Heart left ventricle (tissue), 16 donors: ENCODE measurements around the gene TREM2. TPM values are rescaled to one million over a fixed set of nuclear protein-coding genes. Genes with fewer than 3 reads are reported as not detected.

Experiments used
- ATAC-seq, 4 donors: fragments of 200-7000 bp; cut with Tn5 transposase; one replicate each; pipeline ENCODE4 v1.9.1; 2020 to 2022; ENCODE audit warnings: moderate library complexity in 4 of 4, mild to moderate bottlenecking in 3 of 4, moderate number of reproducible peaks in 1 of 4
- DNase-seq, 5 donors: peaks; one replicate each; pipeline ENCODE4 v3.0.0-alpha.2; 2020
- H3K27ac ChIP-seq, 12 donors: fragments of 200-600 bp; sonication (generic) in 4 of 12; one replicate each; pipeline versions ENCODE4 v1.5.0 to v1.8.0; 2016 to 2022; ENCODE audit warnings: mild to moderate bottlenecking in 2 of 12
- H3K27me3 ChIP-seq, 9 donors: fragments of 200-600 bp; sonication (generic) in 2 of 9; one replicate each; pipeline versions ENCODE4 v1.5.1 to v1.8.0; 2016 to 2022; ENCODE audit warnings: mild to moderate bottlenecking in 3 of 9
- H3K36me3 ChIP-seq, 9 donors: fragments of 200-600 bp; sonication (generic) in 2 of 9; one replicate each; pipeline versions ENCODE4 v1.5.0 to v1.8.0; 2018 to 2022; ENCODE audit warnings: mild to moderate bottlenecking in 2 of 9
- H3K4me1 ChIP-seq, 12 donors: fragments of 200-600 bp; sonication (generic) in 4 of 12; one replicate each; pipeline versions ENCODE4 v1.5.0 to v1.8.0; 2016 to 2022; ENCODE audit warnings: mild to moderate bottlenecking in 3 of 12
- H3K4me3 ChIP-seq, 12 donors: fragments of 200-600 bp; sonication (generic) in 4 of 12; one replicate each; pipeline versions ENCODE4 v1.5.0 to v1.8.0; 2017 to 2022; ENCODE audit warnings: mild to moderate bottlenecking in 9 of 12, moderate library complexity in 4 of 12
- H3K9me3 ChIP-seq, 12 donors: fragments of 200-600 bp; sonication (generic) in 4 of 12; one replicate each; pipeline versions ENCODE4 v1.5.0 to v1.8.0; 2016 to 2022; ENCODE audit warnings: mild to moderate bottlenecking in 1 of 12
- POLR2A ChIP-seq, 2 donors: fragments of 450-650 bp; IDR thresholded peaks; one replicate each; pipeline ENCODE4 v1.6.1; 2017; ENCODE audit warnings: antibody characterized with exemption in 2 of 2, mild to moderate bottlenecking in 2 of 2, moderate library complexity in 2 of 2
- WGBS, 4 donors: extraction: QIAGEN DNeasy Blood & Tissue Kit in 2 of 4; methylation state at CpG; one replicate each; pipeline versions ENCODE4 v1.1.5 to v1.1.7; 2013 to 2018; 5-methylcytosine and 5-hydroxymethylcytosine counted together
- intact Hi-C, 10 donors: fragments of 100-400 bp; cut with DNase I; formaldehyde crosslinking; loops; one replicate each; pipeline versions ENCODE4 v1.11.1 to v1.14.2; 2022
- polyA plus RNA-seq, 2 donors: library from polyadenylated mRNA; stranded (reverse); fragments of 200-250 nt; gene quantifications; one replicate each; pipeline ENCODE4 v1.2.3, GENCODE V29; 2013
- total RNA-seq, 9 donors: library from RNA; depleted of rRNA in 2 of 9; stranded (reverse); fragments of >200 nt in 2 of 9; fragmentation: NEBNext Ultra II Directional in 3 of 9; extraction: Animal tissue kit (Norgen Biotek cat#: 25700) in 3 of 9; gene quantifications; one replicate each; pipeline versions ENCODE4 v1.1.0 to v1.2.4, GENCODE V29; 2016 to 2023
- TF ChIP-seq, protein P1 (sequence below), 12 donors: fragments of 200-600 bp; sonication (generic) in 4 of 12; IDR thresholded peaks; one replicate each; pipeline versions ENCODE4 v1.5.0 to v1.8.0; 2018 to 2022; ENCODE audit warnings: antibody characterized with exemption in 12 of 12, mild to moderate bottlenecking in 5 of 12
- donor health status: ischemic (EF 13 %, LVEDD 7.1; RV severe dilation, severe dysfunction).
- donor health status: healthy with polysubstance abuse.
- donor health status: DM: no; HTN: yes; CAD: no.
- donor health status: DM: no; HTN: no; CAD: no.
- donor health status: ischemic (EF 25% LVEDD 6.9; RV normal size, moderate dysfunction).
- donor health status: ischemic (EF 25% LVEDD 5.7; RV mildly dilated, moderate dysfunction).
- donor health status: healthy.
- donor health status: DM: yes; HTN: yes; CAD: no.
- donor health status: ischemic (EF 35%, LVEDD 5.7; RV mildly dilated, moderate dysfunction).
- donor health status: nonischemic (EF 11% LVEDD 7.7; RV severe dilation, severe dysfunction).
- donor health status: DM: yes; HTN: yes; CAD: no.
- donor health status: PGD.
- donor health status: ischemic (EF 29% LVEDD 5.4; RV normal size, mild dysfunction).
- donor health status: nonischemic (EF 23%, LVEDD 6.1; RV moderate dilation, normal function).

TREM2 gene
- total and polyA plus RNA-seq, 11 donors, result 0.23 to 27.1 (median 1.2) TPM; not detected in 2

- Histone ChIP-seq H3K36me3 (no peaks in the 10 kb centered on the region), H3K4me1 (no peaks in the 10 kb centered on the region), H3K4me3 (no peak overlapping the region), H3K27ac (no peak overlapping the region), H3K9me3 (no peaks in the 10 kb centered on the region), H3K27me3 (peaks cover 0 to 21% (median 0%) of the 10 kb centered on the region in 9 donors)
- intact Hi-C loops, result no loop called here
- no peak for ATAC-seq
- TF ChIP-seq, protein P1, sequence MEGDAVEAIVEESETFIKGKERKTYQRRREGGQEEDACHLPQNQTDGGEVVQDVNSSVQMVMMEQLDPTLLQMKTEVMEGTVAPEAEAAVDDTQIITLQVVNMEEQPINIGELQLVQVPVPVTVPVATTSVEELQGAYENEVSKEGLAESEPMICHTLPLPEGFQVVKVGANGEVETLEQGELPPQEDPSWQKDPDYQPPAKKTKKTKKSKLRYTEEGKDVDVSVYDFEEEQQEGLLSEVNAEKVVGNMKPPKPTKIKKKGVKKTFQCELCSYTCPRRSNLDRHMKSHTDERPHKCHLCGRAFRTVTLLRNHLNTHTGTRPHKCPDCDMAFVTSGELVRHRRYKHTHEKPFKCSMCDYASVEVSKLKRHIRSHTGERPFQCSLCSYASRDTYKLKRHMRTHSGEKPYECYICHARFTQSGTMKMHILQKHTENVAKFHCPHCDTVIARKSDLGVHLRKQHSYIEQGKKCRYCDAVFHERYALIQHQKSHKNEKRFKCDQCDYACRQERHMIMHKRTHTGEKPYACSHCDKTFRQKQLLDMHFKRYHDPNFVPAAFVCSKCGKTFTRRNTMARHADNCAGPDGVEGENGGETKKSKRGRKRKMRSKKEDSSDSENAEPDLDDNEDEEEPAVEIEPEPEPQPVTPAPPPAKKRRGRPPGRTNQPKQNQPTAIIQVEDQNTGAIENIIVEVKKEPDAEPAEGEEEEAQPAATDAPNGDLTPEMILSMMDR (IDR thresholded peaks at IDR 0.05), result no peak
- TF ChIP-seq POLR2A (IDR thresholded peaks at IDR 0.05), result no peak
- 46 to 50% (median 48%) methylated on average over 7 of the region's 7 CpGs for WGBS, 4 donors
- no peak for DNase-seq
These were observed 7.6 kb downstream of the TREM2 start for GRCh38 chr6:41155132-41155805.

- H3K4me3 ChIP-seq, result no peak within 1 kb of the TSS
- H3K36me3 ChIP-seq, result peaks cover 0 to under 1% (median 0%) of the 10 kb centered on the region in 9 donors
- intact Hi-C loops, result no loop called here
- H3K9me3 ChIP-seq, result no peaks in the 10 kb centered on the region
- H3K4me1 ChIP-seq, result no peaks in the 10 kb centered on the region
- no peak for DNase-seq
- no peak for TF ChIP-seq POLR2A (IDR thresholded peaks at IDR 0.05)
- TF ChIP-seq, protein P1 (IDR thresholded peaks at IDR 0.05), result no peak
- no peak within 1 kb of the TSS for H3K27ac ChIP-seq
- peaks cover 0 to 15% (median 0%) of the 10 kb centered on the region in 9 donors for H3K27me3 ChIP-seq
- 58 to 74% (median 69%) methylated on average over 4 to 5 of the region's 5 CpGs for WGBS, 4 donors
- ATAC-seq, result no peak
These were observed 8.8 kb downstream of the TREM2 start, which contains the start of gene TREML1 for GRCh38 chr6:41153992-41154625. Gene TREML1, minus strand, starts transcription at chr6:41154347. Its CDS starts 59 bp downstream, at chr6:41154288.

DNA sequence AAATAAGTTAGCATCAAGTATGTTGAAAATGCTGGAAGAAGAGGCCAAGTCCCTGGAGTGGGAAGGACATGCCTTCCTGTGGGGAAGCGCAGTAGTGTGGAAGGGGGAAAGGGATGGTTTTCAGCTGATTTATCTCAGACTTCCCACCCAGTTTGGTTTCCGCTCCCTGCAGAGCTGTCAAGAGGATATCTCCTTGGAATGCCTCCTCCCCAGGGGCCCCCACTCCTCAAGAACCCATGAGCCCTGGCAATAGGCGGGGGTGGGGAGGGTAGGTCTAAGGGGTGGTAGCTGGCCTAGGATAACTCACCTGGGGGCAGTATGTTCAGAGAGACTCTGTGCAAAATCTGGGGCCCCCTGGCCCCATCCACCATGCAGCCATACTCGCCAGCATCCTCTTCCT lies 9.5 kb downstream of the TREM2 start:
- intact Hi-C loops, result no loop called here
- no peaks in the 10 kb centered on the region for H3K9me3 ChIP-seq

GRCh38 chr6:41150671-41151070 lies 12.2 kb downstream of the TREM2 start:
- Histone ChIP-seq H3K9me3 (no peaks in the 10 kb centered on the region), H3K4me3 (no peak overlapping the region), H3K36me3 (peaks cover 0 to 7% (median 0%) of the 10 kb centered on the region in 9 donors), H3K27ac (no peak overlapping the region), H3K4me1 (no peaks in the 10 kb centered on the region), H3K27me3 (no peaks in the 10 kb centered on the region)
- no peak for ATAC-seq
- intact Hi-C loops, result no loop called here
- no peak for DNase-seq
- no peak for TF ChIP-seq POLR2A (IDR thresholded peaks at IDR 0.05)
- TF ChIP-seq, protein P1 (IDR thresholded peaks at IDR 0.05), result no peak
- WGBS, 4 donors, result 85 to 100% (median 96%) methylated on average over 1 of the region's 1 CpG

More for the DNA sequence above, 9.5 kb downstream of the TREM2 start:
- TF ChIP-seq, protein P1 (IDR thresholded peaks at IDR 0.05), result no peak
- no peak for TF ChIP-seq POLR2A (IDR thresholded peaks at IDR 0.05)
- ATAC-seq, result peak in 1 of 4 donors; percentile 19
- H3K27ac ChIP-seq, result no peak overlapping the region
- H3K36me3 ChIP-seq, result peaks cover 0 to 4% (median 0%) of the 10 kb centered on the region in 9 donors
- WGBS, 4 donors, result 55 to 75% (median 65%) methylated on average over 3 to 4 of the region's 4 CpGs
- peaks cover 0 to 11% (median 0%) of the 10 kb centered on the region in 9 donors for H3K27me3 ChIP-seq
- no peak for DNase-seq
- no peaks in the 10 kb centered on the region for H3K4me1 ChIP-seq
- H3K4me3 ChIP-seq, result no peak overlapping the region
